ENCODE data around the gene SLC35B2. TPM values are rescaled to one million over a fixed set of nuclear protein-coding genes. Genes with fewer than 3 reads are reported as not detected.

The SLC35B2 gene
- total RNA-seq: 21.3 TPM
- long read RNA-seq, transcript SLC35B2-202 (4 exons, 2,043 nt): major isoform, 41 of 51 reads
- long read RNA-seq, partial matches to known transcripts: 0 of 51 reads
- long read RNA-seq, other reads (novel, unspliced or antisense): 7 of 51 reads

DNA sequence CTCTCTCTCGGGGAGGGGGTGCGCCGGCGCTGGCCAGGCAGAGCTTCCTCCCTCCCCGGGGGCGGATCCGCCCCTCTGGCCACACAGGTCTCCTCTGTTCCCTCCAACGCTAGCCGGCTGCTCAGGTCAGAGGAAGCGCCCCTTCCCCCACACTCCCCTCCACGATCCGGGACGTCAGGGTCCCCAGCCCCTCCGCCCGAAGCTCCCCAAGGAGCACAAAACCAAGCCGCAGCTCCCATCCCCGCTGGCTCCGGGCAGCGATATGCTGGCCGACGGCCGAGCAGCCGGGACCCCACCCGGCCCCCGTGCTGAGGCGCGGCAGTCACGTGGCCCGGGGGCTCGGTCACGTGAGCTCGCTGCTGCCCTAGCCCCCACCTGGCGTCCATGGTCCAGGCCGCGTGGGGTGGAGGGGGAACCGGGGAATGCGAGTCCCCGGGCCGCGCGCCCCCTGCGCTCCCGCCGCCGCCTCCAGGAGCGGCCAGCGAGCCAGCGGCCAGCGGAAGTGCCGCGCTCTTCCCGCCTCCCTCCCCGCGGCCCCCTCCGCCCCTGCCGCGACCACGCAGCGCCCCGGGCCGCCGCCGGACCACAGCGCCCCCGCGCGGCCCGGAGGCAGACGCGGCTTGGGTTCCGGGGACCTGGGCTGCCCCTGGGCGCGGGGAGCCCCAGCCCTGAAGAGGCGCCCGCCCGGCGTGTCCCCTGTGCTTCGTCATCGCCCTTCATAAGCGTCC is at the start of gene SLC35B2:
SLC35B2 (minus strand) TSS at position 504 of the 728 bp plus-strand sequence; CDS start at position 386, 118 bp downstream.
- intact Hi-C loops (cut with DNase I): no loop called here
- ATAC-seq (peak; percentile 83), DNase-seq (ENCODE audit: missing footprints) (peak; percentile 85)

- no peak for ATAC-seq
- DNase-seq (ENCODE audit: missing footprints): no peak
- intact Hi-C loops (cut with DNase I): no loop called here
Observed at GRCh38 chr6:44306710-44307109, 49.4 kb upstream of the SLC35B2 start.

DNA sequence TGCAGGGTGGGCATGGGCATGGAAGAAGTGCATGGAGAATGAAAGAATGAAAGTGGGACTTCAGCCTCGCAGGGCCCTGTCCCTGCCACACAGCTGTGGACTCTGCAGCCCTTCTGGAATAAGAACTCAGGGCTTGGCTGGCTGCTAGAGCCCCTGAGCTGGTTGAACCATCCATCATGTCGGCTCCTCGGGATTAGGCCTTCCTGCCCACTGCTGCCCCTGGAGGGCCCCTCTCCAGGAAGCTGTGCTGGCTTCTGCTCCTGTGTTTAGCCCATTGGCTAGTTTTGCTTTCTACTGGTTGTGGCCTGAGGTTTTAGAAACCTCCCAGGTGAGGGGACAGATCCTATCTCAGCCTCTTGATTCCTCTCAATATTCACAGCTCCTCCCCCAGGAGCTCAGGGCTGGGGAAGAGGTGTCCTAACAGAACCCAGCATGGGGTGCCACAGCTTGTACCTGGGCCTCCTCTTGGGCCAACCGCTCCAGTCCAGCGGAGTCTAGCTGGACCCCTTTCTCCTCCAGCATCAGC is 47.9 kb upstream of the SLC35B2 start:
- ATAC-seq (no peak), DNase-seq (ENCODE audit: missing footprints) (no peak)
- intact Hi-C loops (cut with DNase I): no loop called here

- DNase-seq (ENCODE audit: missing footprints): no peak
- intact Hi-C loops (cut with DNase I): no loop called here
- no peak for ATAC-seq
Observed at GRCh38 chr6:44304282-44305199, 47.2 kb upstream of the SLC35B2 start.

DNA sequence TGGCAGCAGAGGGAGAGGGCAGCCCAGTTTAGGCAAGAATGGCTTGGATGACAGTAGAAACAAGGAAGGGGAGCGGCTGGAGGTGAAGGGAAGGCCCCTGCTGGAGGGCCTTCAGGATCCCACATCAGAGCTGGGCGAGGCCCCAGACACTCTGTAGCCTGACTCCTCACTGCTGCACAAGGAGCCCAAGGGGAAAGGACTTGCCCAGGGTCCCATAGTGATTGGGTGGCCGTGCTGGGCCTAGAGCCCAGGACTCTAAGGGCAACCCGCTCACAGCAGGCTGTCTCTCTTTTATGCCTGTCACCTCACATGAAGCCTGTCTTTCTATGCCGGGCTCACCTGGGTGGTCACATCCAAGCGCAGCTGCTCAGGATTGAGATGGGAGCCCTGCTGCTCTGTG is 46.5 kb upstream of the SLC35B2 start:
- intact Hi-C loops (cut with DNase I): no loop called here
- no peak for ATAC-seq

GRCh38 chr6:44302856-44303255 is 45.5 kb upstream of the SLC35B2 start:
- no peak for DNase-seq (ENCODE audit: missing footprints)
- intact Hi-C loops (cut with DNase I): no loop called here
- ATAC-seq: no peak

More for the DNA sequence above, 46.5 kb upstream of the SLC35B2 start:
- no peak for DNase-seq (ENCODE audit: missing footprints)

GRCh38 chr6:44301782-44302564 is 44.6 kb upstream of the SLC35B2 start:
- ATAC-seq (no peak), DNase-seq (ENCODE audit: missing footprints) (no peak)
- intact Hi-C loops (cut with DNase I): no loop called here

GRCh38 chr6:44301106-44301505 is 43.8 kb upstream of the SLC35B2 start:
- intact Hi-C loops (cut with DNase I): no loop called here
- no peak for DNase-seq (ENCODE audit: missing footprints)
- ATAC-seq: no peak

DNA sequence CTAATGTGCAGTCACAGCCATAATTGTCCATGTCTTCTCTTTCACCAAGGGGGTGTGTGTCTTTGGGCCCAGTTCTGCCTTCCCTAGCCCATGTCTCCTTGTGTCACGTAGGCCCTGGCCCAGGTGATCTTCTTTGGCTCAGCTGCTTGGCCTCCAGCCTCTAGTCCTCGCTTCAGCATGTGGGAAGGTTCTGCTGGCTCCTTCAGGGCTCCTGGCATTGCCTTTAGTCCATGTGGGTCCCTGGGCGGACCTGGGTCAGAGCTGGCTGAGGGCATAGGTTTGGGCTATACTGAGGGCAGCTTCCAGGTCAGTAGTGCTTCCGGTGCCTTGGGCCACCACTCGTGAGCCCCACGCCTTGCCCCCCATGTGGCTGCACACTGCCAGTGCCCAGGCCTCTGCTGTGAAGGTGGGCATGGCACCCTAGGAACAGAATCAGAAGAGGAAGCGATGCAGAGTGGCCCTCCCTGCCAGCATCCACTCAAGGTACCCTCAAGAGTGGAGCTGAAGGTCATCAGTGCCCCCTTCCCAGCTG is 43.0 kb upstream of the SLC35B2 start:
- DNase-seq (ENCODE audit: missing footprints) (no peak), ATAC-seq (no peak)
- intact Hi-C loops (cut with DNase I): no loop called here

GRCh38 chr6:44298864-44299263 is 41.5 kb upstream of the SLC35B2 start:
- intact Hi-C loops (cut with DNase I): no loop called here
- no peak for DNase-seq (ENCODE audit: missing footprints)

GRCh38 chr6:44298055-44298803 is 40.9 kb upstream of the SLC35B2 start:
- intact Hi-C loops (cut with DNase I): no loop called here
- ATAC-seq (peak; percentile 1), DNase-seq (ENCODE audit: missing footprints) (no peak)

More at GRCh38 chr6:44298864-44299263, 41.5 kb upstream of the SLC35B2 start:
- no peak for ATAC-seq

- intact Hi-C loops (cut with DNase I): no loop called here
- ATAC-seq: peak; percentile 68
- DNase-seq (ENCODE audit: missing footprints): no peak
Observed at GRCh38 chr6:44297063-44298038, 40.0 kb upstream of the SLC35B2 start.

DNA sequence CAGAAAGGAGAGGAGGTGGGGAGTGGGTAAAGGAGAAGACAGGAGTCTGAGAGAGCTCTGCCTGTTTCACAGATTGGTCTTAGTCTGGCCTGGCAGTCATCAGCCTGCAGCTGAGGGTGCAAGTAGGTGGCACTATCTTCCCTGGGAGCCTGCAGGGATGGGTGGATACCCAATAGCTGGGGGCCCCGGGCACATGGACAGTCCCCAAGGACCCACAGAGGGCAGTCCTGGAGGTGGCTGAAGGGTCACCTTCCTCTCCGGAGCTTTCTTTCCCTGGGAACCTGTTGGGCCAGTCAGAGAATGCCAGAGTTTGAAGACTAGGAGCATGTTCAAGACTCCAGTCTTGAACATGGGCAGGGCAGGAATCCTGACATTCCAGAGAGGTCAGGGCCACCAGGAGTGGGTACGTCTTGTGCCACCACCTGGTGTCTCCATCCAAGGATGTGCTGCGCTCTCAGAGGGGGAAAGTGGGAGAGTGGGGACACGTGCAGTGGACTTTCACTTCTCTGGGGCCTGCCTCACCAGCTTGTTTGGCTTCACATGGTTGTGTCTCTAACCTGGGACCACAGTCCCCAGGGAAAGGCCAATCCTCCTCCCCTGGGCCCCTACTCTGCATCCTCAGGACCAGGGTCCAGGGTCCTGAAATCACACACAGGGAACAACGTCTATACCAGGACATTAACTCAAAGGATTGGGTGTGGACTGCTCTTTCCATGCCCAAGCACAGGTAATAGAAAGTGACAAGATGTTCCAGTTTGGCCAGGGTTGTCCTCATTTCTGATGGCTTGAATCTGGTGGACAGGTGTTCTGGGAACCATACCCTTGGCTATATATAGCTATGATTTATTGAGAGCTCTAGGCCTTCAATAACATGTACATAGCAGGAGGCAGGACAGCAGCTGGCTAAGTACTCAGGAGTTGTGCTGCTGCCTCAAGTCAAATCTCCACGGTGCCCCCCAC is 37.8 kb upstream of the SLC35B2 start:
- intact Hi-C loops (cut with DNase I): no loop called here
- no peak for DNase-seq (ENCODE audit: missing footprints)
- ATAC-seq: no peak

GRCh38 chr6:44292661-44293365 is 35.5 kb upstream of the SLC35B2 start:
- ATAC-seq: no peak
- intact Hi-C loops (cut with DNase I): no loop called here
- DNase-seq (ENCODE audit: missing footprints): no peak

GRCh38 chr6:44291841-44292240 is 34.5 kb upstream of the SLC35B2 start:
- DNase-seq (ENCODE audit: missing footprints): no peak

More at GRCh38 chr6:44291841-44292240, 34.5 kb upstream of the SLC35B2 start:
- ATAC-seq: no peak
- intact Hi-C loops (cut with DNase I): no loop called here

All from Right ventricle myocardium inferior (tissue), 1 donor.